HG03442 (cell line): ENCODE measurements around the gene LRAT.

Experiments used
- ATAC-seq: cut with Tn5 transposase; IDR thresholded peaks from one replicate; pipeline ENCODE4 v1.9.1; 2021; ENCODE audit warnings: mild to moderate bottlenecking, moderate library complexity; ENCODE audit not compliant: unreplicated experiment

Gene LRAT

GRCh38 chr4:154757713-154758112, 13.9 kb downstream of the LRAT start:
- no peak for ATAC-seq

GRCh38 chr4:154760895-154761294, 17.1 kb downstream of the LRAT start:
- ATAC-seq: no peak

DNA sequence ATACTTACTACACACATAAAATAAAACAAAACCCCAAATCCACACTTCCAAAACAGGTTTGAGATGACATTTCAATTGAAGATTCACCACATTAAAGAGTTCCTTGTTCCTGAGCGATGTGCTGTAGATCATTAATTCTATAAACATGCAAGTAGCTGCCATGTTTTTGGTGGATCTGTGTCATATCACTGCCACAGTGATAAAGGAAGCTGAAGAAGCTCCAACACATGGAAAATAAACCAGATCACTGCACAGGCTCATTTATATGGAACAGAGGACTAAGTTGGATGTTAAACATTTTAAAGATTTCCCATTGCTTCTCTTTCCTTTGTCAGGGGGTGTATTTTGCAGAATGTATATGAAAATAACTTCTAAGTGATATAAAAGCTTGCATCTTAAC, 34.5 kb downstream of the LRAT start:
- ATAC-seq: no peak

DNA sequence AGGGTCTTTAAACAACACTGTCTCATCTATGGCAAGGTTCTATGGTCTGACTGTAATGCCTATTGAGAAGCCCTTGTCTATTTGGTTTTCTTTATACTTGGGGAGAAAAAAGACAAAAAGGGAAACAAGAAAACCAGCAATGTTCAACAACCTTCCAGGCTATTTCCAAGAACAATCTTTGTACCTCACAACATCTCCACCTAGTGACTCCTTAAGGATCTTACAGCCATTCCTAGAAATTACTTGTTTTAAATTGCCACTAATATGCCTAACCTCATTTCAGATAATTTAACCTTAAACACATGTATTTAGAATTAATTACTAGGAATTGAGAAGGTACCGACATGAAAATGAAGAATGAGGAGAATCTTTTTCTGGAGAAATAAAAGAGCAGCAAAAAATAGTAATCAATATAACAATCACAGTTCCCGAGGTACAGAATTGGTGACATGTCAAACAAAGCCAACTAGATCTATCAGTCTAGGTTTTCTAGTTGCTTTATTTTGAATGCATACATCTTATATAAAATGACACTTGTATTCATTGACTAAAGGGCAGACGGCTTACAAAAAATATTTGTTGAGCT, 35.7 kb downstream of the LRAT start:
- ATAC-seq: no peak

DNA sequence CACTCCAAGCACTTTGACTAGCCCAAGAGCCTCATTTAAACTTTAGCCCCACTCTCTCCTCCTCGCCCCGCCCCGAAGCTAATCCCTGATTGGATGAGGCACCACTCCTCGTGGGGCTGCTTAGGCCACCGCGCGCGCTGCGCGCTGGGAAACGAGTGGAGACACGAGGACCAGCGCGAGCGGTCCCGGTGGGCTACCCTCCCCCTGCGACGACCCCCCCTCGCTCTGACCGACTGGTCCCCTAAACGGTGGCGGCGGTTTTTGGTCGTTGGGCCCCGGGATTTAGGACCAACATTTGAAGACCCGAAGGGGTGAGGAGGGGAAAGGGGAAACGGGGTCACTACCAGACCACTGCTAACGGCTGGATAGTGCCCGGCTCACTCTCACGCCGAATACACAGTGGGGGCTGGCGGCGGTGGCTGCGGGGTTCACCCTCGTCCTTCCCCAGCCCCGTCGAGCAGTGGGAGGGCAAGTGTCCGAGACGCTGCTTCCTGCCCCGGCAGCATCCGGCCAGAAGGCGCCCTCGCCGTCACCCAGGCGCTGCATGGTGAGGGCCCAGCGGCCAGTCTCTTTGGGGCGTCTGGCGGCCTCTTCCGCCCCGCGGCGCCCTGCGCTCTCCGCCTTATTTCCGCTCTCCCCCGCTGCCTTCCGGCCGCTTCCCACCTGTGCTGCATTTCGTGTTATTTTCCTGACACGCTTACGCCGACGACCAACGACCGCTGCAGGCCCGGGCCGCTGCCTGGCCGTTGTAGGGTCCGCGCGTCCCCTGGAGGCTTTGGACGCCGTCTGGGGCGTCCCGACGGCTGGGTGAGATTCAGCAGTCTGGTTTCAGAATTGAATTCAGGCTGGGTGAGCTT, 37.6 kb downstream of the LRAT start, which contains the start of gene RBM46:
RBM46 (plus strand) TSS at position 147 of the 857 bp plus-strand sequence. CDS start 15,481 bp downstream, outside the sequence.
- ATAC-seq: no peak

GRCh38 chr4:154781983-154782293, 38.1 kb downstream of the LRAT start:
- ATAC-seq: no peak
